GM18909 (cell line): ENCODE measurements around the gene SLC6A3.
"Not testable (repeated sequence)": the region's sequence is repeated elsewhere in the genome, so short reads cannot be mapped to it uniquely, and the experiment has no call there.

Experiments used
- ATAC-seq: cut with Tn5 transposase; IDR thresholded peaks from one replicate; pipeline ENCODE4 v1.9.1; 2021; ENCODE audit warnings: mild to moderate bottlenecking; ENCODE audit not compliant: unreplicated experiment, poor library complexity

Gene SLC6A3

GRCh38 chr5:1465966-1466471 is 20.8 kb upstream of the SLC6A3 start:
- ATAC-seq = no peak

- no peak for ATAC-seq
These were observed 19.9 kb upstream of the SLC6A3 start for GRCh38 chr5:1465117-1465516.

- ATAC-seq = no peak
These were observed 19.3 kb upstream of the SLC6A3 start for GRCh38 chr5:1464511-1464910.

GRCh38 chr5:1464096-1464446 is 18.8 kb upstream of the SLC6A3 start:
- ATAC-seq = no peak

- no peak for ATAC-seq
These were observed 18.3 kb upstream of the SLC6A3 start for GRCh38 chr5:1463326-1464095.

GRCh38 chr5:1462358-1462757 is 17.1 kb upstream of the SLC6A3 start:
- ATAC-seq = no peak

GRCh38 chr5:1461396-1461795 is 16.2 kb upstream of the SLC6A3 start:
- ATAC-seq = no peak

GRCh38 chr5:1460054-1460682 is 14.9 kb upstream of the SLC6A3 start:
- no peak for ATAC-seq

- not testable (repeated sequence) for ATAC-seq
These were observed 14.2 kb upstream of the SLC6A3 start for GRCh38 chr5:1459435-1459834.

GRCh38 chr5:1456110-1456881 is 11.1 kb upstream of the SLC6A3 start:
- ATAC-seq = not testable (repeated sequence)

- ATAC-seq = no peak
These were observed 8.4 kb upstream of the SLC6A3 start for GRCh38 chr5:1453613-1454012.

- ATAC-seq = no peak
These were observed 3.9 kb upstream of the SLC6A3 start for GRCh38 chr5:1449081-1449630.

GRCh38 chr5:1448511-1449011 is 3.3 kb upstream of the SLC6A3 start:
- no peak for ATAC-seq

GRCh38 chr5:1447671-1448361 is 2.6 kb upstream of the SLC6A3 start:
- ATAC-seq = no peak

GRCh38 chr5:1446602-1447343 is 1.5 kb upstream of the SLC6A3 start:
- no peak for ATAC-seq

- ATAC-seq = no peak
These were observed 705 bp upstream of the SLC6A3 start for GRCh38 chr5:1445689-1446601.

GRCh38 chr5:1444361-1445189 is 665 bp downstream of the SLC6A3 start:
- ATAC-seq = no peak

GRCh38 chr5:1443991-1444360 is 1.3 kb downstream of the SLC6A3 start:
- ATAC-seq = no peak
